ENCODE data around the gene RPP14.
"Not testable (repeated sequence)": the region's sequence is repeated elsewhere in the genome, so short reads cannot be mapped to it uniquely, and the experiment has no call there.

Gene RPP14

GRCh38 chr3:58261954-58262666, 43.9 kb upstream of the RPP14 start:
- no peak for DNase-seq (ENCODE audit: low read depth)
- TF ChIP-seq POLR2A (IDR thresholded peaks at IDR 0.05; ENCODE audit: extremely low read depth, insufficient read length) (no peak), MYC (IDR thresholded peaks at IDR 0.05; ENCODE audit: low read depth, low read length) (no peak)

DNA sequence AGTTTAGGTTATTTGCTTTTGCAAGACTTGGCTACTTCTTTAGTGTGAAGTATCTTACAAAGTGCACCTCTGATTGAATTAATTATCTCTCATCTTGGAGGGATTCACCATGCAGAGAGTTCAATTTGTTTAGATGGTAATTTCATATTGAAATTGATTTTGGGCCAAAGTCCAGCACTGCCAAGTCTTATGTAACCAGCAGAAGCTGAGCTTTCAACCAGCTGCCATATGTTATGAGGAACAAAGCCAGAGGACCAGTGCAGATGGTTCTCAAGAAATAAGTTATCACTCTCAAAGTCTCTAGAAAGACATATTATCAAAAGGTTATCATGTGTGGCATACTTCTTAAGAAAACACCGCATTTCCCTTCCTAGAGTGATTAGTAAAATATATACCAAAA, 39.5 kb upstream of the RPP14 start:
- H3K4me3 ChIP-seq (ENCODE audit: low read depth, low read length) = no peak overlapping the region
- DNase-seq (ENCODE audit: low read depth) = no peak
- TF ChIP-seq, protein P1, sequence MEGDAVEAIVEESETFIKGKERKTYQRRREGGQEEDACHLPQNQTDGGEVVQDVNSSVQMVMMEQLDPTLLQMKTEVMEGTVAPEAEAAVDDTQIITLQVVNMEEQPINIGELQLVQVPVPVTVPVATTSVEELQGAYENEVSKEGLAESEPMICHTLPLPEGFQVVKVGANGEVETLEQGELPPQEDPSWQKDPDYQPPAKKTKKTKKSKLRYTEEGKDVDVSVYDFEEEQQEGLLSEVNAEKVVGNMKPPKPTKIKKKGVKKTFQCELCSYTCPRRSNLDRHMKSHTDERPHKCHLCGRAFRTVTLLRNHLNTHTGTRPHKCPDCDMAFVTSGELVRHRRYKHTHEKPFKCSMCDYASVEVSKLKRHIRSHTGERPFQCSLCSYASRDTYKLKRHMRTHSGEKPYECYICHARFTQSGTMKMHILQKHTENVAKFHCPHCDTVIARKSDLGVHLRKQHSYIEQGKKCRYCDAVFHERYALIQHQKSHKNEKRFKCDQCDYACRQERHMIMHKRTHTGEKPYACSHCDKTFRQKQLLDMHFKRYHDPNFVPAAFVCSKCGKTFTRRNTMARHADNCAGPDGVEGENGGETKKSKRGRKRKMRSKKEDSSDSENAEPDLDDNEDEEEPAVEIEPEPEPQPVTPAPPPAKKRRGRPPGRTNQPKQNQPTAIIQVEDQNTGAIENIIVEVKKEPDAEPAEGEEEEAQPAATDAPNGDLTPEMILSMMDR (IDR thresholded peaks at IDR 0.05; ENCODE audit: low read depth, low read length) = no peak
- no peak for TF ChIP-seq POLR2A (IDR thresholded peaks at IDR 0.05; ENCODE audit: extremely low read depth, insufficient read length)
- TF ChIP-seq MYC (IDR thresholded peaks at IDR 0.05; ENCODE audit: low read depth, low read length) = no peak
- no peak for TF ChIP-seq MAX (IDR thresholded peaks at IDR 0.05; ENCODE audit: low read depth, low read length)

More at GRCh38 chr3:58261954-58262666, 43.9 kb upstream of the RPP14 start:
- no peak overlapping the region for H3K4me3 ChIP-seq (ENCODE audit: low read depth, low read length)

DNA sequence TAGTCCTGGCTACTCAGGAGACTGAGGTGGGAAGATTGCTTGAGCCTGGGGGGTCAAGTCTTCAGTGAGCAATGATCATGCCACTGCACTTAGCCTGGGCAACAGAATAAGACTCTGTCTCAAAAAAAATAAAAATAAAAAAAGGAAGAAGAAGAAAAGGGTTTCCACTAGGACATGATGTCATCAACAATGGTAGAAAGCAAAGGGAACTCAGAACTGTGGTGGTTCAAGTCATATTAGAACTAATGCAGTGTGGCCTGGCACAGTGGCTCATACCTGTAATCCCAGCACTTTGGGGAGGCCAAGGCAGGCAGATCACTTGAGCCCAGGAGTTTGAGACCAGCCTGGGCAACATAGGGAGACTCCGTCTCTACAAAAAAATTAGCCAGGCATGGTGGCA, 38.5 kb upstream of the RPP14 start:
- not testable (repeated sequence) for DNase-seq (ENCODE audit: low read depth); H3K4me3 ChIP-seq (ENCODE audit: low read depth, low read length)

DNA sequence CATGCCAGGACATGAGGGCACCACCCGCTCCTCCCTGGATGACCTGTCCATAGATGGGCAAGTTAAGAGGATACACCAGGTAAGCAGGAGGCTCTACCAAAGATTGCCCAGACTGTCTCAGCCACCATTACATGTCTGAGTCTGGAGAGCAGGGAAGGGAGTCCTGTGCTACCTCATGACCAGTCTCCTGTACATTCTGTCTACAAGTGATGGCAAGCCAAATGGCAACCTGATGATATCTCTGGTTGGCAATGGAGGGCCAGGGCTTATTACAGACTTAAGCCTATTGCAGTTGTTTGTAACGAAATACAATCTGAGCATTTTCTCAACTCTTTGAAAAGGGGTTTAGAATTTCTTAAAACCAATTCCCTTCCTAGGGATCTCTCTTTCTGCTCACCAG, 36.7 kb upstream of the RPP14 start:
- H3K4me3 ChIP-seq (ENCODE audit: low read depth, low read length) = no peak overlapping the region
- no peak for DNase-seq (ENCODE audit: low read depth)
- TF ChIP-seq POLR2A (IDR thresholded peaks at IDR 0.05; ENCODE audit: extremely low read depth, insufficient read length) (no peak), MYC (IDR thresholded peaks at IDR 0.05; ENCODE audit: low read depth, low read length) (no peak), MAX (IDR thresholded peaks at IDR 0.05; ENCODE audit: low read depth, low read length) (no peak)
- TF ChIP-seq, protein P1 (IDR thresholded peaks at IDR 0.05; ENCODE audit: low read depth, low read length) = no peak

GRCh38 chr3:58270485-58270884, 35.6 kb upstream of the RPP14 start:
- TF ChIP-seq POLR2A (IDR thresholded peaks at IDR 0.05; ENCODE audit: extremely low read depth, insufficient read length) (no peak), MAX (IDR thresholded peaks at IDR 0.05; ENCODE audit: low read depth, low read length) (no peak), MYC (IDR thresholded peaks at IDR 0.05; ENCODE audit: low read depth, low read length) (no peak)
- TF ChIP-seq, protein P1 (IDR thresholded peaks at IDR 0.05; ENCODE audit: low read depth, low read length) = no peak
- no peak for DNase-seq (ENCODE audit: low read depth)
- no peak overlapping the region for H3K4me3 ChIP-seq (ENCODE audit: low read depth, low read length)

DNA sequence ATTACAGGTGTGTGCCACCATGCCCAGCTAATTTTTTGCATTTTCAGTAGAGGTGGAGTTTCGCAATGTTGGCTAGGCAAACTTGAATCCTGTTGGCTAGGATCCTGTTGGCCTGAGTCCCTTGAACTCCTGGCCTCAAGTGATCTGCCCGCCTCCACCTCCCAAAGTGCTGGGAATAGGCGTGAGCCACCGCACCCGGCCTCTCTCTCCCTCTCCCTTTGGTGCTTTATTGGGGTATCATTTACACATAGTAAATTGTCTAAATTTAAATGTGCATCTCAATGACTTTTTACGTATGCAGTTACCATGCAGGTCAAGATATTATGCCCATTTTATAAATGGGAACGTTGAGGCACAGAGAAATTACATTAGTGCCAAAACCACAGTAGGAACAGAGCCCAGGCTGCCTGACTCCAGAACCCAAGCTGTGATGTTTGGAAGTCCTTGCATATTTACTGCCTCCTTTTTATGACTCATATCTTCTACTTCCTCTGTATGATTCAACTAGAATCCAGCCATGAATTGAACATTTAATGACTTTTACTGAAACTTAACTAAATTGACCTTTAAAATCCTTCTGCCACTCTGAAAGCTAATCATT, 34.0 kb upstream of the RPP14 start:
- TF ChIP-seq POLR2A (IDR thresholded peaks at IDR 0.05; ENCODE audit: extremely low read depth, insufficient read length) (no peak), MYC (IDR thresholded peaks at IDR 0.05; ENCODE audit: low read depth, low read length) (no peak), MAX (IDR thresholded peaks at IDR 0.05; ENCODE audit: low read depth, low read length) (no peak)
- TF ChIP-seq, protein P1 (IDR thresholded peaks at IDR 0.05; ENCODE audit: low read depth, low read length) = no peak
- peak; percentile 68 for DNase-seq (ENCODE audit: low read depth)
- H3K4me3 ChIP-seq (ENCODE audit: low read depth, low read length) = no peak overlapping the region

All from NB4 (cell line).